HG02840 (cell line): ENCODE results near the gene CCDC27.
"Not testable (repeated sequence)": the region's sequence is repeated elsewhere in the genome, so short reads cannot be mapped to it uniquely, and the experiment has no call there.

Source experiments
- ATAC-seq: cut with Tn5 transposase; IDR thresholded peaks from one replicate; pipeline ENCODE4 v1.9.1; 2021; ENCODE audit warnings: mild to moderate bottlenecking, moderate library complexity, moderate number of reproducible peaks; ENCODE audit not compliant: unreplicated experiment, low FRiP score

Gene CCDC27

DNA sequence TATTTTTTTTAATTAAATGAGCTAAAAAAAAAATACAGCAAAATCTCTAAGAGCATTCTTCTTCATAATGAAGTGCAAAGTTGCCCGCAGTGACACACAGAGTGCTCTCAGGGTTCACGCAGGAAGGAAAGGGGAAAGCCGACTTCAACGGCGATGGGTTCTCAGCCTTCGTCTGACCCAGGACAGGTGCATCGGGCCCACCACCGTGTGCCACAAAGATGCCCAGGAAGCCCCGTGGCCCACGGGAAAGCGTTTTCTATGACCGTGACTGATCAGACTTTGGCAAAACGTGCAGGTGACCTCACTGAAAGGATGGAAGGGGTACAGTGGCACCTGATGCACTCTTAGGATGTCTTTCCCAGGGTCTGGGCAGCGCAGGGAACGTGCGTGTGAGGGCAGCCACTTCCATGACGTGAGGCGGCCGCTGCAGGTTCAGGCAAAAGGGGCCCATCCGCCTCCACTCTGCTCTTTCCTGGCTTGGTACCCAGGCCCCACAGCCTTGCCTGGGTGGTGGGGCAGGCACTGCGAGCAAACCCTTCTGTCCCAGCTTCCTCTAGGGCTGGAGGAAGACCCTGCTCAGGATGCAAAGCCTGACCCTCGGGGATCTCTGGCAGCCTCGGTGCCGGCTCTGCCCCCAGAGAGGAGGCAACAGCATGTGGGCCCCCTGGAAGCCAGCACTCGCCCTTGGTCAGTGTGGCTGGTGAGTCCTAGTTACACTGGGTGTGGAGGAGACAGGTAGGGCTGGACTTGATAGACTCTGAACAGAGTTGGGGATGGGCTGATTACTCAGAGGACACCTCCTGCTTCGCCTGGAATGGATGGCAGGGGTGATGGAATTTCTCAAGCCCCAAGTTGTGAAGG lies 35.7 kb downstream of the CCDC27 start:
- no peak for ATAC-seq

DNA sequence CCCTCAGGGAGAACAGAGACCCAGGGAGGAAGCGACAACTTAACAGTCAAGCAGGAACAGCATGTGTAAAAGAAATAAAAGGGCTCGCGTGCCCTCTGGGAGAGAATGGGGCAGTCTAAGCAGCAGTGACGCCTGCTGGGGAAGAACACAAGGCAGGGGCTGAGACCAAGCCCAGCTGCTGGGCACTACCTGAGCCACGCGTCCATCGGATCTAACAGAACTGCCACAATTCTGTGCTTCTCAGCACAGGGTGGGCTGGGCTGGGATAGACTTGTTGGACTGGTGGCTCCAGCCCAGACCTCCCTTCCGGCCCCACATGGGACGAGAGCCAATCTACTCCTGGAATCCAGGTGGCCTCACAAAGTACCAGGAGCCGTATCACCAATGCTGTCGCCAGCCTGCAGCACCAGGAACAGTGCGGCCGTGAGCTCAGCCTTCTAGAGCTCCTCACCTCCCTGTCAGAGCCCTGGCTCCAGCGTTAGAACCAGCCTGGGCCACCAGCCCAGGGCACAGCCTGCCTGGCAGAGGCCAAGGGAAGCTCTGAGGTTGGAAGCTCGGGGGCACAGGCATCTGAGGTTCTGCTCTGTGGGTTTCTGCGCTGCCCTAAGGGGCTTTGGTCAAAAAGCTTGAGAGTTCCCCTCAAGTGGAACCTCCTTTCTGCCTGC lies 36.6 kb downstream of the CCDC27 start:
- no peak for ATAC-seq

DNA sequence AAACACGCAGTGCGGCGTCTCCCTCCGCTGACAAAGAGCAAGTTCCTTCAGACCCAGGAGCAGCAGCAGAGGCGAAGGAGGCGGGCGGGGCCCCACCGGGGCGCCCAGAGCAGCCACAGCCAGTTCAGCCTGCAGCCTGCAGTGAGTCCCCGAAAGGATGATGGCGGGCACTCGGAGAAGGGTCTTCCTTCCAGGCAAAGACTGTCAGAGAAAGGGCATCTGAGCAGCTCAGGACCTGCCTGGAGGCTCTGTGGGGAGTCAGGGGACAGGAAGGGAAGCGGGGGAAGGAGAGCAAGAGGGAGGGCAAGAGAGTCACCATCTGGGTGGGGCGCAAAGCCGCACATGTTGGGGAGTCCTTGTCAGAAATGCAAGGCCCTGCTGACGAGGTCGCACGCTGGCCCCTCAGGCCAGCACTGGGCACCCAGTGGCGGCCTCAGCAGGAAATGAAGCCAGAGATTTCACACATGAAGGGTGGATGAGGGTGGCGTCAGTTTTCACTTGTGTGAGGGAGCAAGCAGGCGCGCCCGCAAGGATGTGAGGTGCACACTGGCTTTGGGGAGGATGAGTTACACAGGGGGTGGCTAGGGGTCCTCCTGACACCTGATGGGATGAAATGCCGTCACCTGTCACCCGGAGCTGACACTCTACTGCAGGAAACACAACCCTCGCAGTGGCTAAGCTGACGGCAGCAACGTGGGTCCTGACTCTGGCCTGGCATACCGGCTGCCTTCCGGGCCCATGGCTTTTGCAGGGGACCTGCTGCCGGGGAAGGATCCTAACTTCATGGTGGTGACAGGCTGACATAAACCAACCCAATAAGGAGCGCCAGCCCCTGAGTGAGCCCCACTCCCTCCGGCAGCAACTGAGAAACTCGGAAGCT lies 37.4 kb downstream of the CCDC27 start:
- no peak for ATAC-seq

DNA sequence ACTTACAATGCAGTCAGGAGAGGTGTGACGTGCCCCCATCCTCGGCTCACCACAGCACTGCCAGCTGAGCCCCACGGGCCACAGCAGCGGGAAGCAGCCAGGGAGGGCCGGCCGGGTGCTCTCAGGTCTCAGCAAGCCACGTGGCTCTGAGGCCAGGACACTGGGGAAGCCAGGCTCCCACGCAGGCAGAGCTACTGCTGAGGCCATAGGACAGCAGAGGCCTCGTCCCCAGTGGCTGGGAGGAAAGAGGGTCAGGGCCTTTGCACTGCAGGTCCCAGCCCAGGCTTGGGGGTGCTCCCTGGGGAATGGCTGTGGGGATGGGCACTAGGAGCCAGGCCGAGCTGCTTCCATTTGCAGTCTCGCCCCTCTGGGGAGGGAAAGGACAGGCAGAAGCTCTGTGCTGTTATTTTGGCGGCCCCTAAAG lies 38.3 kb downstream of the CCDC27 start:
- ATAC-seq, result no peak

DNA sequence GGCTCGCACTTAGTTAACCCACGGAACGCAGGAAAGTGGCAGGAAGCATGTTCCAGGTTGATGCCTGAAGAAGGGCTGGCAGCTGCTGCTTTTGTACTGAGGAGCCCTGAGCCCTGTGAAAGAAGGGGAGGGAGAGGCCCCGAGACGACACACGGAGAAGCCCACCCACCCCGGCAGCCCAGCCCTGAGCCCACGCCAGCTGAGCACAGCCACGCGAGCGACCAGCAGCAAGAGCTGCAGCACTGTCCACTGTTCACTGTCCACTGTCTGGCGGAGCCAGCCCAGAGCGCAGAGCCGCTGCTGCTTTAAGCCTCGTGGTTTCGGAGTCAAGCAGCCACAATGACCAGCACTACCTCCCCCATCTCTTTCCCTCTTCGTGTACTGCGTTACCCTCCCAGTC lies 38.7 kb downstream of the CCDC27 start:
- no peak for ATAC-seq

DNA sequence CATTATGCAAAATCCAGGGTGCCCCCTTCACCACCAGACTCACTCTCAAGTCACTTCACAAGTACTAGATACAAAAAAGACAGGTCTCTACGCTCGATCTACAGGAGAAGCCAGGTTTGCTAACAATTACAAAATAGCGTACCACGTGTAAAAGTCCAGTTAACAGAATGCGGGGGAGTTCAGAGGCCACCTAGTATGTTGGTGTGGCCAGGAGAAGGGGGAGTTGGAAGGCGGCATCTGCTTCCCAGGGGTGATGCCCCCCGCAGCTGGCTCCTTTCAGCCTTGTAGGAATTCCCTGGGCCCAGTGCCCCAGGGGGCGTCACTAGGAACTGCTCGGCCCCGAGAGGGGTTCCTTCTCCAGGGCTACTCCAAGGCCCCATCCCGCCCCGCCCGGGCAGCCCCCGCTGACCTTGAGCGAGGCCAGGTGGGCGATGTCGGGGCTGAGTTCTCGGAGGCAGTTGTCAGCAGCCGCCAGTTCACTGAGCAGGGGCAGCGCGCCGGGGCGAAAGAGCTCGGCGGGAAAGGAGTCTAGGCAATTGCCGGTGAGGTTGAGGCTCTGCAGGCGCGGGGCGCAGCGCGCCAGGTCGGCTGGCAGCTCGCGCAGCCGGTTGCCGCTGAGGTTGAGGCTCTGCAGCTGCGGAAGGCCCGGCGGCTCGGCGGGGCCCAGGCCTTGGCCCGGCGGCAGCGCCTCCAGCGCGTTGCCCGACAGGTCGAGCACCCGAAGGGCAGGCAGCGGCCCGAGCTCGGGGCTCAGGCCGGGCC lies 43.4 kb downstream of the CCDC27 start:
- ATAC-seq, result peak; percentile 15

DNA sequence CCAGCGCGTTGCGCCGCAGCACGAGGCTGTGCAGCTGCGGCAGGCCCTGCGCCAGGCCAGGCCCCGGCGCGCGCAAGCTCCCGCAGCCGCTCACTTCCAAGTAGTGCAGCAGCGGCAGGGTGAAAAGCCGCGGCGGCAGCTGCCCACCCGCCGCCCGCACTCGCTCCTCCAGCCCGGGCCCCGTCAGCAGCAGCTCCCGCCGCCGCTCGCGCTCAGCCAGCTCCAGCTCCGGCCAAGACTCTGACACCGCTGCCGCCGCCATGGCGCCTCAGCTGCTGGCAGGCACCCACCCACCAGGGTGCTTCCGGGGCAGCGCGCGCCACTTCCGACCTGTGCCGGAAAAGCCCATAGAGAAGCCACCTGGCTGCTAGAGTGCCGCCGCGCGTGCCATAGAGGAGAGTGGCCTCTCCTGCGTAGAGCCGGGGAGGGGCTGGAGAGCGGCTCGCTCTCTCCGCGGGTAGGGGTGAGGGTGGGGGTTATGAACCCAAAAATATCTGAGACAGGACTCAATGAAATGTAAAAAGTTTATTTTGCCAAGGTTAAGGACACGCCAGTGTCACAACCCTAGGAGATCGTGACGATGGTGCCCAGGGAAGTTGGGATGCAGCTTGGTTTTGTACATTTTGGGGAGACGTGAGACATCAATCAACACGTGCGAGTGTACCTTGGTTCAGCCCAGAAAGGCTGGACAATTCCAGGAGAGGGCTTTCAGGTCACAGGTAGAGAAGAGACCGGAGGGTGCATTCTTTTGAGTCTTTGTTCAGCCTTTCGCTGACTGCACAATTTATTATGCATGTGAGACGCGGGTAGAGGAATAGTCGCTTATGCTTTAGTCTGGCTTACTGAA lies 44.2 kb downstream of the CCDC27 start, which contains the start of gene LRRC47:
Gene LRRC47, minus strand, starts transcription at position 284 of the 847 bp plus-strand sequence. Its CDS starts 22 bp downstream, at position 262.
- ATAC-seq, result peak; percentile 98

DNA sequence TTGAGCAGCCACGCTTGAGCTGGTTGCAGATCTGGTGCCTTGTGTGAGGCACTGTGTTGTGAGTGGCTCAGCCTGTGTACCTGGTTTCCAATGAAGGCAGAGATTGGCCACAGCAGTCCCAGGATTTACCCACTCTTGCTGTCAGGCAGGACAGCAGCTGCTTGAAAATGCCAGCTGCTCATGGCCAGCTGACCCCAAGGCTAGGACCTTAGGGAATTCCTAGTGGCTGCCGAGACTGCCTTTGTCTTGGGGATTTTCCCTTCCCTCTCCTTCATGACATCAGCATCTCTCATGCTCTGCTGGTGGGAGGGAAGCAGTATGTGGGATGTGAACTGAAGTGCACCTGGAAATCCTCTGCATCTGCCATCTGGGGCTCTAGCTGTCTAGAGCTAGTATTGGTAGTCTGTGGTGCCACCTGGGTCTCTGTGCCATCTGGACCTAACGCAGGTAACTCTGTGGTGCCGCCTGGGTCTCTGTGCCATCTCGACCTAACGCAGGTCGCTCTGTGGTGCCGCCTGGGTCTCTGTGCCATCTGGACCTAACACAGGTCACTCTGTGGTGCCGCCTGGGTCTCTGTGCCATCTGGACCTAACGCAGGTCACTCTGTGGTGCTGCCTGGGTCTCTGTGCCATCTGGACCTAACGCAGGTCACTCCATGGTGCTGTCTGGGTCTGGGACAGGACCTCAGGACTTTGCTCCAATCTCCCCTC lies 47.9 kb downstream of the CCDC27 start:
- no peak for ATAC-seq

DNA sequence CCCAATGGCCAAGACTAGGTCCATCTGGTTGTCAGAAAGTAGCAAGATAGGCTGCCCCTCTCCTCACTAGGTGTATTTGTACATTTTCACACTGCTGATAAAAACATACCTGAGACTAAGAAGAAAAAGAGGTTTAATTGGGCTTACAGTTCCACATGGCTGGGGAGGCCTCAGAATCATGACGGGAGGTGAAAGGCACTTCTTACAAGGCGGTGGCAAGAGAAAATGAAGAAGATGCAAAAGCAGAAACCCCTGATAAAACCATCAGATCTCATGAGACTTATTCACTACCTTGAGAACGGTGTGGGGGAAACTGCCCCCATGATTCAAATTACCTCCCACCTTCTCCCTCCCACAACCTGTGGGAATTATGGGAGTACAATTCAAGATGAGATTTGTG lies 48.5 kb downstream of the CCDC27 start:
- ATAC-seq, result not testable (repeated sequence)

DNA sequence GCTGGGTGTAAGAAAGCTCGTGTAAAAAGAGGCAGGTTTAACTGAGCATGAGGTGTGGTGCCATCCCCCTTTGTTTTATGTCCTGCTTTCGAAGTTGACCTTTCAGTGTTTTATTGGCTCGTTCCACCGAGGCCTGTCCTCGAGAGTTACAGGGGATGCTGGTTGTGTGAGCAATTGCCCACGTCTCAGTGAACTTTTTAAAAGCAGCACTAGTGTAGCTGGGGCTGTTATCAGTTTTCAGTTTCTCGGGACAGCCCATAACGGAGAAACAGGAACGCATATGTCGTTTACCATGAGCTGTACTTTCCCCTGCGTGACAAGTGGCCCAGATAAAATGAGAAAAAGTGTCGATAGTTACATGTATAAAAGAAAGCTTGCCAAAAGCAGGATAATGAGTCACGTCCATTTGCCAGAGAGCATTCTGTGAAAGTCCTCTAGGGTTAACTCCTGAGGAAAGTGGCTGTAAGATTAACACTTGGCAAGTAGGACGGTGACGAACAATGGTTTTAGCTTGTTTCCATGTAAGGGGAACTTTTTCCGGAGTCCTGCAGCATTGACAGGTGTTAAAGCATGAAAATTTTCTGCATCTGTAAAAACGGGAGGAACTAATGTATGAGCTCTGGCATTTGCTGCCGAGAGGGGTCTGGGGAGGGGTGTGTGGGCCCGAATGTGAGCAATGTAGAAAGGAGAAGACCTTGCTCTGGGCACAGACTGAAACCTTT lies 51.8 kb downstream of the CCDC27 start:
- ATAC-seq, result no peak

DNA sequence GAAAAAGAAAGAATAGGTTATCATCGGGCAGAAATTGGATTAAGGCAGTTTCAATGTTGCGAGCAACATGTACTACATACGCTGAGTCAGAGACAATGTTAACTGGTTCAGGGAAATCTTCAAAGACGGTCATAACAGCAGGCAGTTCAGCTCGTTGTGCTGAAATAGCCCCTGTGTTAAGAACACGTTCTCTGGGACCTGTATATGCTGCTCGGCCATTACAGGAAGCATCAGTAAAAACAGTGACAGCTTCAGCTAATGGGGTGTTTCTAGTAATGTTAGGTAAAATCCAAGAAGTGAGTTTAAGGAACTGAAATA lies 52.3 kb downstream of the CCDC27 start:
- ATAC-seq, result not testable (repeated sequence)

DNA sequence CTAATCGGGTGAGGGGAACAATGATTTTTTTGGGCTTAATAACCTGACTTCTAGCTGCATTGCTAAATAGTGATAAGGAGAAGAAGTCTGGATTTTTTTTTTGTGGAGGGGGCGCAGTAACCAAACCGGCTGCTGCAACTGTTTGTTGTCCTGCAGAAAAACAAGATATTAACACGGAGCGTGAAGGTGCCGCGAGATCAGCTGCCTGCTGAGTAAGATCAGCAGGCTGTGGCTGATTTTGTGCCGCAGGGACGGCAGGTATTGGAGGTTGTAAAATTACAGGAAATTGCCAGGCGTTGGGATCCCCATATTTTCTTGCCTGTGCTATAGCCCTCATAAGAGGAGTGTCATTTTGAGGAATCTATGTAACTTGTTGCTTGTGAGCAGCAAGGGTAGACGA lies 52.8 kb downstream of the CCDC27 start:
- ATAC-seq, result no peak

DNA sequence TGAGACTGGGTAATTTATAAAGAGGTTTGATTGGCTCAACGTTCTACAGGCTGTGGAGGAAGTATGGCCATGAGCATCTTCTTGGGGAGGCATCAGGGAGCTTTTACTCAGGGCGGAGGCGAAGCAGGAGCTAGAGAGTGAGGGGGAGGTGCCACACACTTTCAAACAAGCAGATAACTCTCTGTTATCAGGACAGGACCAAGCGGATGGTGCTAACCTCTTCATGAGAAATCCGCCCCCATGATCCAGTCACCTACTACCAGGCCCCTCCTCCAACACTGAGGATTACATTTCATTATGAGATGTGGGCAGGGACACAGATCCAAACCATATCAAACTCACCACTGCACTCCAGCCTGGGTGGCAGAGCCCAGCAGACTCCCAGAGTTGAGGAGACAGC lies 55.5 kb downstream of the CCDC27 start:
- ATAC-seq, result no peak

DNA sequence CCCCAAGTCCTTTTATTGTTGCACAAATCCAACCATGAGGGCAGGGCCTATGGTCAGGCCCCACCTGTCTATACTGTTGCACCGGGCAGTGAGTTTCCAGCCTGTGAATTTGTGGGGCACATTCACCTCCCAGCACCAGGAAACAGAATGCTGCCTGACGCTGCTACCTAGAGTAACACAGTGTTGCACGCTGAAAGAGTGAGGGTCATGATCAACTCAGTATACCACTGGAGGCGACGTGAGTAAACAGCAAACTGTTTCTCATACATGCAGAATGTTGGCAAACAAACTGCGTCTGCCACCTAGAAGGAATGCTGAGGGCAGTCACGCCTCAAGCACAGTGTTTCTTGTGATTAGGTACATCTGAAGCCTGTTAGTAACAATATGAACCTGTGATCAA lies 57.4 kb downstream of the CCDC27 start:
- ATAC-seq, result no peak

DNA sequence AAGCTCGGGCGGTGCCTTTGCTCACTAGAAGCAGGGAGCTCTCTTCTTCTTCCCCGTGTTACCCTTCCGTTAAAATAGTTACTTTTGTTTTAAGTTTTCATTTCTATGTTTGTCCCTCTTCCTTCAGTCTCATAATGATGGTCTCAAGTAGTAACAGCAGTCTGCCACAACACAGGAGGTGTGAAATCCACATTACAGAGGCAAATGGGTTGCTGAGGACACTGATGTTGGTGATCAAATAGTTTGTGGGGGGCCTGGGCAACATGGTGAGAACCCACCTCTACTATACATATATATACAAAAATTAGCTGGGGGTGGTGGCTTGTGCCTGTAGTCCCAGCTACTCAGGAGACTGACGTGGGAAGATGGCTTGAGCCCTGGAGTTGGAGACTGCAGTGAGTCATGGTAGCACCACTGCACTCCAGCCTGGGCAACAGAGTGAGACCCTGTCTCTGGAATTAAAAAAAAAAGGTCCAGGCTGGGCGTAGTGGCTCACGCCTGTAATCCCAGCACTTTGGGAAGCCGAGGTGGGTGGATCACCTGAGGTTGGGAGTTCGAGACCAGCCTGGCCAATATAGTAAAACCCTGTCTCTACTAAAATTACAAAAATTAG lies 58.0 kb downstream of the CCDC27 start:
- ATAC-seq, result not testable (repeated sequence)

DNA sequence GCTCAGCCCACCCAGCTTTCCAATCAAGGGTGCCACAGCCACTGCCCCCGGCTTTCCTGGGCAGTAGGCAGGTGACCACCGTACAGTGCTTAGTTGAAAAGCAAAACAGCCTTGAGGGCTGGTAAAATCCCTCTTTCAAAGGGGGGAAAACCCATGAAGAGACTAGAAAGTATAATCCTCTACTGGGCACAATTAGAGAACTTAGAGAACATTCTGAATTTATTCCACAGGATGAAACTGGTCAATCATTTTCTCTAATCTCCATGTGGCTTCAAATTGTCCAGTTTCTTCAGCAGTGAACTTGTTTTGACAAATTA lies 59.3 kb downstream of the CCDC27 start:
- ATAC-seq, result no peak

DNA sequence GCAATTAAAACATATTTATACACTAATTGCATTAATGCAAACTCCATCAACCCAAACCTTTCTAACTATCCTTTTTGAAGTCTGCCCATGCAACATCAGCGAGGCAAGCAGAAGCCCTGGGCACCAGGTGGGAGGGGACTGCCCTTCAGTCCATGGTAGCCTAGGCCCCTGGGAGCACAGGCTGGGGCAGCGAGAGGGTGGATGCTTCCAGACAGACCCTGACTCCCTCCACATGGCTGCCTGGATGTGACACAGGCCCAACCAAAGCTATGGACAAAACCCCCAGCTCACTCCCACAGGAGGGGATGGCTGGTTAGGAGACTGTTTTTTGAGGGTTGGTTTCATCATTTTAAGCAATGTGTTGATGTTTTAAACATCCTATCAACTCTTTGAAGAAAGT lies 61.8 kb downstream of the CCDC27 start:
- no peak for ATAC-seq
